Activated B cell treated with CpG ODN at 0.5 μM for 24 hours (primary cell): ENCODE measurements around the gene STAT6. TPM values are rescaled to one million over a fixed set of nuclear protein-coding genes. Genes with fewer than 3 reads are reported as not detected.

Experiments
- ATAC-seq: fragments of 200-7000 bp; cut with Tn5 transposase; one replicate; pipeline ENCODE4 v1.10.0; 2021; ENCODE audit warnings: low read depth, mild to moderate bottlenecking, moderate library complexity
- CTCF ChIA-PET: fragments of 350-600 bp; sonication (Branson Sonifier 250); formaldehyde crosslinking; loops from one replicate; lab custom pipeline; 2021; ENCODE audit warnings: antibody characterized with exemption; lab: Charles Lee
- POLR2A ChIA-PET: fragments of 350-600 bp; sonication (Branson Sonifier 250); formaldehyde crosslinking; loops from one replicate; lab custom pipeline; 2021; ENCODE audit warnings: antibody characterized with exemption; lab: Charles Lee
- DNase-seq: peaks from one replicate; pipeline ENCODE4 v3.0.0; 2022
- H3K27ac Mint-ChIP-seq: one replicate; pipeline ENCODE4 v1.8.0; 2020; ENCODE audit warnings: mixed read lengths
- H3K27me3 Mint-ChIP-seq: one replicate; pipeline ENCODE4 v1.8.0; 2021; ENCODE audit warnings: mixed read lengths
- H3K36me3 Mint-ChIP-seq: one replicate; pipeline ENCODE4 v1.8.0; 2021; ENCODE audit warnings: low read depth, mixed read lengths
- H3K4me1 Mint-ChIP-seq: one replicate; pipeline ENCODE4 v1.8.0; 2021; ENCODE audit warnings: mixed read lengths
- H3K4me3 Mint-ChIP-seq: one replicate; pipeline ENCODE4 v1.8.0; 2020; ENCODE audit warnings: mild to moderate bottlenecking, mixed read lengths
- H3K9me3 Mint-ChIP-seq: one replicate; pipeline ENCODE4 v1.8.0; 2020; ENCODE audit warnings: mixed read lengths
- intact Hi-C: fragments of 100-400 bp; cut with micrococcal nuclease; formaldehyde crosslinking; loops from one replicate; pipeline ENCODE4 v1.15.1; 2024
- total RNA-seq: library from RNA; stranded (reverse); gene quantifications from 2 replicates; pipeline ENCODE4 v1.2.3, GENCODE V29; 2022
- TF ChIP-seq, protein P1 (sequence below): fragments of 200-600 bp; IDR thresholded peaks from one replicate; pipeline ENCODE4 v1.8.0; 2022; ENCODE audit warnings: antibody characterized with exemption, mild to moderate bottlenecking

Gene STAT6
- total RNA-seq, 1 donor from 2014 or later = 745 TPM

DNA sequence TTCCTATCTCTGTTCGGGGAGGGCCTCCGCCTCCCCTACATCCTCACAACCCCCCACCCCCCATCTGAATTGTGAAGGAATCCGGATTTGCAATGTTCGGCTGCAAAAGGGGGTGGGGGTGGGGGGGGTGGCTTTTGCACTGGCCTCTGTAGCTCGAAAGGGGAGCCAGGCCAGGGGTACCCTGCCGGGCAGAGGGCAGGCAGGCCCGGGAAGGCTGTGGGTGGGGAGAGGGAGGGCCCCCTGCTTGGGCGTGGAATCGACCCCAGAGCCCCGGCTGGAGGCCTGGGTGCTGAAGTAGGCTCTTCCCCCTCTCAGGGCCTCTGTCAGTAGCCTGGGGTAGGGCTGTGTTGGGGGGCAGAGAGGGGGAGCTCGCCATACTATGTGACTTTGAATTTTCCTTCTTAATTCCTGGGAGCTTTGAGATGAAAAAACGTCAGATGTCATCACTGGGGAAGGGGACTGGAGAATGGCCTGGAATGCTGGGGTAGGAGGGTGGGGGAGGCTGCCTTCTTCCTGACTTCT, 18.2 kb upstream of the STAT6 start:
- no peak for ATAC-seq
- TF ChIP-seq, protein P1, sequence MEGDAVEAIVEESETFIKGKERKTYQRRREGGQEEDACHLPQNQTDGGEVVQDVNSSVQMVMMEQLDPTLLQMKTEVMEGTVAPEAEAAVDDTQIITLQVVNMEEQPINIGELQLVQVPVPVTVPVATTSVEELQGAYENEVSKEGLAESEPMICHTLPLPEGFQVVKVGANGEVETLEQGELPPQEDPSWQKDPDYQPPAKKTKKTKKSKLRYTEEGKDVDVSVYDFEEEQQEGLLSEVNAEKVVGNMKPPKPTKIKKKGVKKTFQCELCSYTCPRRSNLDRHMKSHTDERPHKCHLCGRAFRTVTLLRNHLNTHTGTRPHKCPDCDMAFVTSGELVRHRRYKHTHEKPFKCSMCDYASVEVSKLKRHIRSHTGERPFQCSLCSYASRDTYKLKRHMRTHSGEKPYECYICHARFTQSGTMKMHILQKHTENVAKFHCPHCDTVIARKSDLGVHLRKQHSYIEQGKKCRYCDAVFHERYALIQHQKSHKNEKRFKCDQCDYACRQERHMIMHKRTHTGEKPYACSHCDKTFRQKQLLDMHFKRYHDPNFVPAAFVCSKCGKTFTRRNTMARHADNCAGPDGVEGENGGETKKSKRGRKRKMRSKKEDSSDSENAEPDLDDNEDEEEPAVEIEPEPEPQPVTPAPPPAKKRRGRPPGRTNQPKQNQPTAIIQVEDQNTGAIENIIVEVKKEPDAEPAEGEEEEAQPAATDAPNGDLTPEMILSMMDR = no peak
- no peak for DNase-seq
- CTCF ChIA-PET = interaction anchor here (0.6 to 0.8 kb wide), 2 partner anchors 50 to 69 kb away, joined by 3 read pairs; no protein-coding TSS in a partner anchor
- H3K27me3 Mint-ChIP-seq = peaks cover 6% of the 10 kb centered on the region
- H3K4me3 Mint-ChIP-seq = peak overlapping the region; percentile 61
- H3K9me3 Mint-ChIP-seq = no peaks in the 10 kb centered on the region
- H3K4me1 Mint-ChIP-seq = peaks cover 13% of the 10 kb centered on the region
- no peak overlapping the region for H3K27ac Mint-ChIP-seq
- POLR2A ChIA-PET = interaction anchor here (0.6 kb wide), 1 partner anchor 64 kb away, joined by 3 read pairs; no protein-coding TSS in a partner anchor
- H3K36me3 Mint-ChIP-seq = no peaks in the 10 kb centered on the region
- intact Hi-C loops = loop anchor here (10.0 kb wide), 1 partner anchor 325 kb away; the partner anchor contains the start of genes GLI1 and INHBE

DNA sequence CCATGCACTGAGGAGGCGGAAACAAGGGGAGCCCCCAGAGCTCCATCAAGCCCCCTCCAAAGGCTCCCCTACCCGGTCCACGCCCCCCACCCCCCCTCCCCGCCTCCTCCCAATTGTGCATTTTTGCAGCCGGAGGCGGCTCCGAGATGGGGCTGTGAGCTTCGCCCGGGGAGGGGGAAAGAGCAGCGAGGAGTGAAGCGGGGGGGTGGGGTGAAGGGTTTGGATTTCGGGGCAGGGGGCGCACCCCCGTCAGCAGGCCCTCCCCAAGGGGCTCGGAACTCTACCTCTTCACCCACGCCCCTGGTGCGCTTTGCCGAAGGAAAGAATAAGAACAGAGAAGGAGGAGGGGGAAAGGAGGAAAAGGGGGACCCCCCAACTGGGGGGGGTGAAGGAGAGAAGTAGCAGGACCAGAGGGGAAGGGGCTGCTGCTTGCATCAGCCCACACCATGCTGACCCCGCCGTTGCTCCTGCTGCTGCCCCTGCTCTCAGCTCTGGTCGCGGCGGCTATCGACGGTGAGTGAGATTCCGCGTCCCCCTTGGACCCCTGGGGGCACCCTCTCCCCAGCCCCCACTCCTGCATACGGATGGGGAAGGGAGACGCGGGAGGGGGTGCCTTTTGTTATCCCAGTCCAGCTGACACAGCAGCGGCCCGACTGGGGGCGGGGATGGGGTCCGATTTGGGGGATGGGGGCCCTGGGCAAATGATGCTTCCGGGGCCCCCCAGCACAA, 17.5 kb upstream of the STAT6 start:
- Mint-ChIP-seq H3K27me3 (peaks cover 6% of the 10 kb centered on the region), H3K9me3 (peaks cover 2% of the 10 kb centered on the region), H3K27ac (no peak overlapping the region), H3K4me1 (peaks cover 13% of the 10 kb centered on the region), H3K4me3 (peak overlapping the region; percentile 87), H3K36me3 (no peaks in the 10 kb centered on the region)
- ChIA-PET CTCF (interaction anchor here (0.8 to 1.8 kb wide), 5 partner anchors 8 to 68 kb away, joined by 3 to 6 read pairs (median 4); no protein-coding TSS in a partner anchor), POLR2A (interaction anchor here (0.6 to 2.5 kb wide), 19 partner anchors 17 to 659 kb away, joined by 3 to 46 read pairs (median 4); partner anchors contain the start of genes NACA, NEMP1, RBMS2 and SHMT2)
- ATAC-seq (no peak), DNase-seq (no peak)
- intact Hi-C loops = loop anchor here (1.0 to 10.0 kb wide), 2 partner anchors 115 to 326 kb away; partner anchors contain the start of genes GLI1 and INHBE
- TF ChIP-seq, protein P1 = no peak

DNA sequence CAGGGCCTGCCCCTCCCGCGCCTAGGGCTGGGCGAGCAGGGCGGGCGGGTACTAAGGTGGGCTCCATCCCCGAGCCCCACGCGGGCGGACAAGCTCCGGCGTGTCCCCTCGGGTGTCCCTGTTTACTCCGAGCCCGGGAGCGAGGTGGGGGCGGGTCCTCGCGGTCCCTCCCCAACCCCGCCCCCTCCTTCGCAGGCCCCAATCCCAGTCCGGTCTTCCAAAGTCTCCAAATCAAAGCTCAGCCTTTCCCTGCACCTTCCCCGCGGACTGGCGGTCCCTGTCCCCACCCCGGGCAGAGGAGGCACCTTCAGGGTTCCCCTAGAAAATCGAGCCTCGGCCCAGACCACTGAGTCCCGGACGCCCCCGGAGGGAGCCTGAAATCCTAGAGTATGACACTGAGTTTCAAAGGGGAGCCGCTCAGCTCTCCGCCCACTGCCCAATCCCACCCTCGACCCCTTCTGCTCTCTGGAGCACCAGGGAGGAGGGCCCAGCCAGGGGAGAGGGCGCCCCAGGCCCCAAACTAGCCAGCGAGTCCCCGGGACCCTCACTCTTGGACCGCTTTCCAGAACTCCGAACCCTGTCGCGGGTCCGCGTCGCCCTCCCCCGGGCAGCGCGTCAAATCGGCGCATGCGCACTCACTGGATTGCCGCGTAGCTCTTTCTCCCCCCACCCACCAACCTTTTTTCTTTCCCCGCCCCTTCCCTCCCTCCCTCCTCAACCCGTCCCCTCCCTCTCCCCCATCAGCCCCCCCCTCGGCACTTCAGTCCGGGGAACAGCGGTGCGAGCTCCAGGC, 16.8 kb upstream of the STAT6 start, which contains the start of gene LRP1:
Gene LRP1, plus strand, starts transcription at position 758 of the 793 bp plus-strand sequence. CDS start 482 bp downstream, outside the sequence.
- ChIA-PET CTCF (interaction anchor here (0.9 to 2.0 kb wide), 6 partner anchors 9 to 102 kb away, joined by 3 to 6 read pairs (median 4); partner anchors contain the start of gene SHMT2), POLR2A (interaction anchor here (0.6 to 2.5 kb wide), 22 partner anchors 17 to 658 kb away, joined by 3 to 46 read pairs (median 4); partner anchors contain the start of genes NACA, NEMP1, RBMS2 and SHMT2)
- Mint-ChIP-seq H3K36me3 (no peaks in the 10 kb centered on the region), H3K4me3 (peak within 1 kb of the TSS; percentile 87), H3K27ac (no peak within 1 kb of the TSS), H3K9me3 (peaks cover 2% of the 10 kb centered on the region), H3K27me3 (peaks cover 6% of the 10 kb centered on the region), H3K4me1 (peaks cover 13% of the 10 kb centered on the region)
- DNase-seq (peak; percentile 69), ATAC-seq (peak; percentile 66)
- TF ChIP-seq, protein P1 = no peak
- intact Hi-C loops = loop anchor here (1.0 to 10.0 kb wide), 2 partner anchors 115 to 327 kb away; partner anchors contain the start of genes GLI1 and INHBE

DNA sequence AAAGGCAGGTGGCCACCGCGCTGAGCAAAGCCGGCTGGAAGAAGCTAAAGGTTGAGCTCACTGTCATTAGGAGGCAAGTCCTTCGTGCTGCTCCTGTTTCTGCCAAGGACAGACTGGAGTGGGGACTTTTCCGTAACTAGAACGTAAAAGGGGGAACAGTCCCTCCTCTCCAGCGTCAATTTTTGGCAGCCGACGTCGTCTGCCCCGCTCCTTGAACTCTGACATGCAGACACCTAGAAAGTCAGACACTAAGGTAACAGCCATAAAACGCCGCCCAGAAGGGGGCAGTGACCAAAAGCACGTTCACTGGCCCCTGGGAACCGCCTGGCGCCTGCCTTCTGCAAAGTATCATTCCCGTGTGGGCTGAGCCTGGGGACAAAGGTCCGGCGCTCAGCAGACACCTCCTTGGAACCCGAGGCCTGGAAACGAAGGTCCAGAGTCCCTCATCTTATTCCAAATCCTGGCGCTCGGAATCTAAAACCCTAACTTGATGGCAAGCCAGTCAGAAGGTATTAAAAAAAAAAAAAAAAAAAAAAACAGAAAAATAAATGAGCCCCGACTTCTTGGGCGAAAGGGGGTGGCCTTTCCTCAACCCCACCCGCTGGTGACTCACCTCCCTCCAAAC, 16.1 kb upstream of the STAT6 start:
- peaks cover 2% of the 10 kb centered on the region for H3K27me3 Mint-ChIP-seq
- no peaks in the 10 kb centered on the region for H3K36me3 Mint-ChIP-seq
- POLR2A ChIA-PET = interaction anchor here (0.6 to 2.5 kb wide), 10 partner anchors 16 to 370 kb away, joined by 3 to 46 read pairs (median 6); partner anchors contain the start of gene STAT6
- TF ChIP-seq, protein P1 = no peak
- H3K4me1 Mint-ChIP-seq = peaks cover 13% of the 10 kb centered on the region
- DNase-seq (peak; percentile 41), ATAC-seq (peak; percentile 39)
- CTCF ChIA-PET = interaction anchor here (0.8 to 2.0 kb wide), 10 partner anchors 10 to 116 kb away, joined by 3 to 6 read pairs (median 4); partner anchors contain the start of gene SHMT2
- H3K9me3 Mint-ChIP-seq = peaks cover 2% of the 10 kb centered on the region
- peak overlapping the region; percentile 87 for H3K4me3 Mint-ChIP-seq
- H3K27ac Mint-ChIP-seq = no peak overlapping the region
- intact Hi-C loops = loop anchor here (10.0 kb wide), 1 partner anchor 328 kb away; the partner anchor contains the start of genes GLI1 and INHBE
